ENCODE measurements around the gene SLC35E2B. TPM values are rescaled to one million over a fixed set of nuclear protein-coding genes. Genes with fewer than 3 reads are reported as not detected.
A peak's percentile ranks its signal among the peaks of the same experiment; 100 is the strongest.

The SLC35E2B gene
- polyA plus RNA-seq, 3 donors, result 12.2 to 29.2 (median 17.7) TPM

DNA sequence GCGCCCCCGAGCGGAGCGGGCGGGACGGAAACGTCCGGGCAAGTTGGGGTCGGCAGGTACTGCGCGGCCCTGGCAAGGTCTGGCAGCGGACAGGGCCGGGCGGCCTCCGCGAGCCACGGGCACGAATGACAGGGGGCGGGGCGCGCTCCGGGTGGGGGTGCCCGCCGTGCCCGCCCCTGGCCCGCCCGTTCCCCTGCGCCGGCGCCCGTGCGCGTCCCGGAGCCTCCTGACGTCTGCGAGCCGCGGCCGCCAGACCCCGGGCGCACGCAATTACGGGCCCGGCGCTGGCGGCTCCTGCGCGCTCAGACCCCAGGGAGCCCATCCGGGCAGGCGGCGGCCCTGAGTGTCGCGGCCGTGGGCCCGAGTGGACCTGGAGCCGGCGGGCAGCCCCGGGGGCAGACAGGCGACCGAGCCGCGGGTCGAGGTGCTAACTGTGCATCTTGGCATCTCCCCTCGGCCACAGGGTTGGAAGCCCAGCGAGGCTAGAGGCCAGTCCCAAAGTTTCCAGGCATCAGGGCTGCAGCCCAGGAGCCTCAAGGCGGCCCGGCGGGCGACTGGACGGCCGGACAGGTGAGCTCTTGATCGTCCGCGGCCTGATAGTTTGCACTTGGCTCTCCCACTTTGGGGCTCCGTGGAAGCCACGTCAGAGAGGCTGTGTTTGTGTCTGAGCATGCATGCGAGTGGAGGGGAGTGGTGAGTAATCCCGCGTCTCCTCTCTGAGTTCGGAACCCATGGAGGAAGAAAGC is 76.4 kb downstream of the SLC35E2B start:
- Histone ChIP-seq H3K27ac (ENCODE audit: low read depth in 1 of 2, low read length in 2 of 2) (peak overlapping the region in 1 of 2 donors; percentile 98), H3K4me1 (ENCODE audit: control insufficient read depth in 1 of 2, insufficient read depth in 2 of 2, low read length in 2 of 2) (peaks cover 26 to 33% of the 10 kb centered on the region in 2 donors), H3K4me2 (replicated peaks; ENCODE audit: extremely low read depth, low read length, poor library complexity, severe bottlenecking) (peak overlapping the region; percentile 91), H3K27me3 (ENCODE audit: control insufficient read depth in 2 of 2, insufficient read depth in 2 of 2, low read length in 2 of 2) (no peaks in the 10 kb centered on the region), H2AFZ (ENCODE audit: insufficient read depth, low read depth, low read length, poor library complexity, severe bottlenecking) (peak overlapping the region; percentile 48), H4K20me1 (ENCODE audit: insufficient read depth, low read length) (peaks cover 12% of the 10 kb centered on the region), H3K79me2 (ENCODE audit: insufficient read depth, low read length) (peaks cover 22% of the 10 kb centered on the region), H3K9ac (ENCODE audit: insufficient read depth, low read length, poor library complexity, severe bottlenecking) (peak overlapping the region; percentile 100), H3K9me3 (replicated peaks in 1 of 2; ENCODE audit: control insufficient read depth in 1 of 2, insufficient read depth in 1 of 2, low read length in 2 of 2) (no peaks in the 10 kb centered on the region), H3K36me3 (replicated peaks in 1 of 2; ENCODE audit: control insufficient read depth in 1 of 2, insufficient read depth in 2 of 2, low read length in 2 of 2) (peaks cover 0 to 5% of the 10 kb centered on the region in 2 donors), H3K4me3 (replicated peaks in 1 of 3; ENCODE audit: low read depth in 2 of 3, low read length in 3 of 3) (peak overlapping the region; percentile 87 to 92 (median 89))
- Mint-ChIP-seq H3K27me3 (ENCODE audit: low read depth in 3 of 3) (peaks cover 0 to 6% (median 0%) of the 10 kb centered on the region in 3 donors), H3K9me3 (no peaks in the 10 kb centered on the region), H3K4me3 (peak overlapping the region; percentile 82 to 86), H3K27ac (peak overlapping the region in 5 of 7 donors; percentile 45 to 95 (median 79)), H3K4me1 (peaks cover 31% of the 10 kb centered on the region), H3K36me3 (peaks cover 9 to 11% of the 10 kb centered on the region in 2 donors)
- peak in 1 of 3 donors; percentile 34 for DNase-seq
- TF ChIP-seq CTCF (IDR thresholded peaks at IDR 0.05), result no peak
- 12% methylated on average over 80 of the region's 80 CpGs for WGBS (ENCODE audit: insufficient coverage)
- intact Hi-C loops (cut with micrococcal nuclease), result no loop called here

- Mint-ChIP-seq H3K27me3 (ENCODE audit: low read depth in 3 of 3) (peaks cover 0 to 6% (median 0%) of the 10 kb centered on the region in 3 donors), H3K27ac (peak within 1 kb of the TSS; percentile 95 to 98 (median 98)), H3K4me3 (peak within 1 kb of the TSS; percentile 90 to 94), H3K9me3 (no peaks in the 10 kb centered on the region), H3K36me3 (peaks cover 9 to 11% of the 10 kb centered on the region in 2 donors), H3K4me1 (peaks cover 31% of the 10 kb centered on the region)
- Histone ChIP-seq H3K4me2 (replicated peaks; ENCODE audit: extremely low read depth, low read length, poor library complexity, severe bottlenecking) (peak within 1 kb of the TSS; percentile 91), H3K4me1 (ENCODE audit: control insufficient read depth in 1 of 2, insufficient read depth in 2 of 2, low read length in 2 of 2) (peaks cover 26 to 33% of the 10 kb centered on the region in 2 donors), H3K79me2 (ENCODE audit: insufficient read depth, low read length) (peaks cover 22% of the 10 kb centered on the region), H3K27ac (ENCODE audit: low read depth in 1 of 2, low read length in 2 of 2) (peak within 1 kb of the TSS; percentile 98), H3K4me3 (replicated peaks in 1 of 3; ENCODE audit: low read depth in 2 of 3, low read length in 3 of 3) (peak within 1 kb of the TSS; percentile 87 to 92 (median 89)), H4K20me1 (ENCODE audit: insufficient read depth, low read length) (peaks cover 12% of the 10 kb centered on the region), H3K9me3 (replicated peaks in 1 of 2; ENCODE audit: control insufficient read depth in 1 of 2, insufficient read depth in 1 of 2, low read length in 2 of 2) (no peaks in the 10 kb centered on the region), H3K27me3 (ENCODE audit: control insufficient read depth in 2 of 2, insufficient read depth in 2 of 2, low read length in 2 of 2) (no peaks in the 10 kb centered on the region), H2AFZ (ENCODE audit: insufficient read depth, low read depth, low read length, poor library complexity, severe bottlenecking) (peak within 1 kb of the TSS; percentile 48), H3K36me3 (replicated peaks in 1 of 2; ENCODE audit: control insufficient read depth in 1 of 2, insufficient read depth in 2 of 2, low read length in 2 of 2) (peaks cover 0 to 5% of the 10 kb centered on the region in 2 donors), H3K9ac (ENCODE audit: insufficient read depth, low read length, poor library complexity, severe bottlenecking) (peak within 1 kb of the TSS; percentile 100)
- WGBS (ENCODE audit: insufficient coverage), result under 1% methylated on average over 107 of the region's 107 CpGs
- no peak for TF ChIP-seq CTCF (IDR thresholded peaks at IDR 0.05)
- intact Hi-C loops (cut with micrococcal nuclease), result loop anchor here (2.0 kb wide), 1 partner anchor 41 kb away; the partner anchor contains the start of gene SSU72 (in 2 of the 2)
- peak; percentile 97 to 99 (median 98) for DNase-seq
These were observed 77.1 kb downstream of the SLC35E2B start, which contains the start of gene MIB2 for GRCh38 chr1:1615256-1616044. MIB2 (plus strand) TSS chr1:1615500; CDS start chr1:1623453, 7,953 bp downstream.

Measured in CD14-positive monocyte (primary cell).